Heart left ventricle (tissue), 16 donors: ENCODE data around the gene CYSTM1. TPM values are rescaled to one million over a fixed set of nuclear protein-coding genes. Genes with fewer than 3 reads are reported as not detected.

Experiments used
- ATAC-seq, 4 donors: fragments of 200-7000 bp; cut with Tn5 transposase; one replicate each; pipeline ENCODE4 v1.9.1; 2020 to 2022; ENCODE audit warnings: moderate library complexity in 4 of 4, mild to moderate bottlenecking in 3 of 4, moderate number of reproducible peaks in 1 of 4
- DNase-seq, 5 donors: peaks; one replicate each; pipeline ENCODE4 v3.0.0-alpha.2; 2020
- H3K27ac ChIP-seq, 12 donors: fragments of 200-600 bp; sonication (generic) in 4 of 12; one replicate each; pipeline versions ENCODE4 v1.5.0 to v1.8.0; 2016 to 2022; ENCODE audit warnings: mild to moderate bottlenecking in 2 of 12
- H3K27me3 ChIP-seq, 9 donors: fragments of 200-600 bp; sonication (generic) in 2 of 9; one replicate each; pipeline versions ENCODE4 v1.5.1 to v1.8.0; 2016 to 2022; ENCODE audit warnings: mild to moderate bottlenecking in 3 of 9
- H3K36me3 ChIP-seq, 9 donors: fragments of 200-600 bp; sonication (generic) in 2 of 9; one replicate each; pipeline versions ENCODE4 v1.5.0 to v1.8.0; 2018 to 2022; ENCODE audit warnings: mild to moderate bottlenecking in 2 of 9
- H3K4me1 ChIP-seq, 12 donors: fragments of 200-600 bp; sonication (generic) in 4 of 12; one replicate each; pipeline versions ENCODE4 v1.5.0 to v1.8.0; 2016 to 2022; ENCODE audit warnings: mild to moderate bottlenecking in 3 of 12
- H3K4me3 ChIP-seq, 12 donors: fragments of 200-600 bp; sonication (generic) in 4 of 12; one replicate each; pipeline versions ENCODE4 v1.5.0 to v1.8.0; 2017 to 2022; ENCODE audit warnings: mild to moderate bottlenecking in 9 of 12, moderate library complexity in 4 of 12
- H3K9me3 ChIP-seq, 12 donors: fragments of 200-600 bp; sonication (generic) in 4 of 12; one replicate each; pipeline versions ENCODE4 v1.5.0 to v1.8.0; 2016 to 2022; ENCODE audit warnings: mild to moderate bottlenecking in 1 of 12
- CTCF ChIP-seq, 12 donors: fragments of 200-600 bp; sonication (generic) in 4 of 12; IDR thresholded peaks; one replicate each; pipeline versions ENCODE4 v1.5.0 to v1.8.0; 2018 to 2022; ENCODE audit warnings: antibody characterized with exemption in 12 of 12, mild to moderate bottlenecking in 5 of 12
- POLR2A ChIP-seq, 2 donors: fragments of 450-650 bp; IDR thresholded peaks; one replicate each; pipeline ENCODE4 v1.6.1; 2017; ENCODE audit warnings: antibody characterized with exemption in 2 of 2, mild to moderate bottlenecking in 2 of 2, moderate library complexity in 2 of 2
- WGBS, 4 donors: extraction: QIAGEN DNeasy Blood & Tissue Kit in 2 of 4; methylation state at CpG; one replicate each; pipeline versions ENCODE4 v1.1.5 to v1.1.7; 2013 to 2018; 5-methylcytosine and 5-hydroxymethylcytosine counted together
- intact Hi-C, 10 donors: fragments of 100-400 bp; cut with DNase I; formaldehyde crosslinking; loops; one replicate each; pipeline versions ENCODE4 v1.11.1 to v1.14.2; 2022
- polyA plus RNA-seq, 2 donors: library from polyadenylated mRNA; stranded (reverse); fragments of 200-250 nt; gene quantifications; one replicate each; pipeline ENCODE4 v1.2.3, GENCODE V29; 2013
- total RNA-seq, 9 donors: library from RNA; depleted of rRNA in 2 of 9; stranded (reverse); fragments of >200 nt in 2 of 9; fragmentation: NEBNext Ultra II Directional in 3 of 9; extraction: Animal tissue kit (Norgen Biotek cat#: 25700) in 3 of 9; gene quantifications; one replicate each; pipeline versions ENCODE4 v1.1.0 to v1.2.4, GENCODE V29; 2016 to 2023
- donor health status: ischemic (EF 13 %, LVEDD 7.1; RV severe dilation, severe dysfunction).
- donor health status: healthy with polysubstance abuse.
- donor health status: DM: no; HTN: yes; CAD: no.
- donor health status: DM: no; HTN: no; CAD: no.
- donor health status: ischemic (EF 25% LVEDD 6.9; RV normal size, moderate dysfunction).
- donor health status: ischemic (EF 25% LVEDD 5.7; RV mildly dilated, moderate dysfunction).
- donor health status: healthy.
- donor health status: DM: yes; HTN: yes; CAD: no.
- donor health status: ischemic (EF 35%, LVEDD 5.7; RV mildly dilated, moderate dysfunction).
- donor health status: nonischemic (EF 11% LVEDD 7.7; RV severe dilation, severe dysfunction).
- donor health status: DM: yes; HTN: yes; CAD: no.
- donor health status: PGD.
- donor health status: ischemic (EF 29% LVEDD 5.4; RV normal size, mild dysfunction).
- donor health status: nonischemic (EF 23%, LVEDD 6.1; RV moderate dilation, normal function).

Gene CYSTM1
- total and polyA plus RNA-seq, 11 donors: 58.1 to 238 (median 94.5) TPM

DNA sequence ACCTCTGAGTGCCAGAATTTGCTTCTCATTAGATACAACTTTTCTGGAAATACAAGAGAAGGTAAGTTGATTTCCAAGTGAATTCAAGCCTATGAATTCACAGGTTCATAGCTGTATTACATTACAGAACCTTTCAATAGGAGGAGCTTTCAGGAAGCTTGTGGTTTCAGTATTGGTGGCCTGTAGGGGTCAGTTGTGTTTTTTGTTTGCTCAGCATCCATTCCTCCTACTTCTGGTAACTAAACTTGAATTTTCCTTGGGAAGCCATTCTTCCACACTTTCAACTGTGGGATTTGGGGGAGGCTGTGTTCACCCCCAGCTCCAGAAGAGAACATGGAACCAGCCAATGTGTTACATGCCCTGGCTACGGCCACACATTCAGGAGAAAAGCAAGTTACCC is 5.6 kb upstream of the CYSTM1 start:
- Histone ChIP-seq H3K27ac (no peak overlapping the region), H3K9me3 (no peaks in the 10 kb centered on the region), H3K27me3 (no peaks in the 10 kb centered on the region), H3K4me3 (no peak overlapping the region), H3K4me1 (peaks cover 0 to 18% (median 8%) of the 10 kb centered on the region in 12 donors), H3K36me3 (no peaks in the 10 kb centered on the region)
- peak in 7 of 12 donors; percentile 11 to 36 (median 22) for TF ChIP-seq CTCF (IDR thresholded peaks at IDR 0.05)
- no peak for TF ChIP-seq POLR2A (IDR thresholded peaks at IDR 0.05)
- DNase-seq: no peak
- WGBS, 4 donors: 92 to 100% (median 95%) methylated on average over 1 of the region's 1 CpG
- no peak for ATAC-seq
- intact Hi-C loops: loop anchor here in 2 of 10 donors (5.0 kb wide), 2 partner anchors 183 to 188 kb away; no protein-coding TSS in a partner anchor

- Histone ChIP-seq H3K4me3 (no peak overlapping the region), H3K4me1 (peaks cover 0 to 32% (median 17%) of the 10 kb centered on the region in 12 donors), H3K9me3 (no peaks in the 10 kb centered on the region), H3K27ac (no peak overlapping the region), H3K27me3 (no peaks in the 10 kb centered on the region), H3K36me3 (no peaks in the 10 kb centered on the region)
- no peak for ATAC-seq
- intact Hi-C loops: loop anchor here in 4 of 10 donors (5.0 kb wide), 3 partner anchors 70 to 180 kb away; partner anchors contain the start of gene HBEGF (in 2 of the 4)
- WGBS, 4 donors: 81 to 88% (median 87%) methylated on average over 2 of the region's 2 CpGs
- no peak for TF ChIP-seq POLR2A (IDR thresholded peaks at IDR 0.05)
- TF ChIP-seq CTCF (IDR thresholded peaks at IDR 0.05): no peak
- DNase-seq: no peak
Measured at GRCh38 chr5:140172483-140172882, 2.5 kb upstream of the CYSTM1 start.

DNA sequence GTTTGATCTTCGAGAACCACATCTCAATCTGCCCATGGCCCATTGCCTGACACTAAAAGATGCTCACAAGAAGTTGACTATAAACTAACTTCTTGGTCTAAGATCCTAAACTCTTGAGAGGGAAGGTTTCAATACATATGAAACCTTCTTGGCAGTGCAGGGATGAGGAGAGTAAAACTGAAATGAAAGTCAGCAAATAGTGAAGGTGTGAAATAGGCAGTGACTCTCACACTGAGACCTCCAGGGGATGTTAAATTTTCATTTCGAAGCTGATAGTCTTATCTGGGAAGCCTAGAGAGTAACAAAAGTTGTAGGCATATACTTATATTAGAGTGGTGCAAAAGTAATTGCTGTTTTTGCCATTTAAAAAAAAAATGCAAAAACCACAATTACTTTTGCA is 974 bp upstream of the CYSTM1 start:
- H3K9me3 ChIP-seq: no peaks in the 10 kb centered on the region
- WGBS, 4 donors: 83 to 92% (median 86%) methylated on average over 2 of the region's 2 CpGs
- TF ChIP-seq POLR2A (IDR thresholded peaks at IDR 0.05) (no peak), CTCF (IDR thresholded peaks at IDR 0.05) (no peak)
- peak overlapping the region in 1 of 12 donors; percentile 95 for H3K4me3 ChIP-seq
- peaks cover 0 to 42% (median 26%) of the 10 kb centered on the region in 12 donors for H3K4me1 ChIP-seq
- H3K27ac ChIP-seq: peak overlapping the region in 5 of 12 donors; percentile 95 to 100 (median 98)
- intact Hi-C loops: loop anchor here in 6 of 10 donors (1.0 to 5.0 kb wide), 7 partner anchors 67 to 183 kb away; partner anchors contain the start of gene HBEGF (in 3 of the 6)
- no peaks in the 10 kb centered on the region for H3K36me3 ChIP-seq
- H3K27me3 ChIP-seq: no peaks in the 10 kb centered on the region
- ATAC-seq (no peak), DNase-seq (no peak)

DNA sequence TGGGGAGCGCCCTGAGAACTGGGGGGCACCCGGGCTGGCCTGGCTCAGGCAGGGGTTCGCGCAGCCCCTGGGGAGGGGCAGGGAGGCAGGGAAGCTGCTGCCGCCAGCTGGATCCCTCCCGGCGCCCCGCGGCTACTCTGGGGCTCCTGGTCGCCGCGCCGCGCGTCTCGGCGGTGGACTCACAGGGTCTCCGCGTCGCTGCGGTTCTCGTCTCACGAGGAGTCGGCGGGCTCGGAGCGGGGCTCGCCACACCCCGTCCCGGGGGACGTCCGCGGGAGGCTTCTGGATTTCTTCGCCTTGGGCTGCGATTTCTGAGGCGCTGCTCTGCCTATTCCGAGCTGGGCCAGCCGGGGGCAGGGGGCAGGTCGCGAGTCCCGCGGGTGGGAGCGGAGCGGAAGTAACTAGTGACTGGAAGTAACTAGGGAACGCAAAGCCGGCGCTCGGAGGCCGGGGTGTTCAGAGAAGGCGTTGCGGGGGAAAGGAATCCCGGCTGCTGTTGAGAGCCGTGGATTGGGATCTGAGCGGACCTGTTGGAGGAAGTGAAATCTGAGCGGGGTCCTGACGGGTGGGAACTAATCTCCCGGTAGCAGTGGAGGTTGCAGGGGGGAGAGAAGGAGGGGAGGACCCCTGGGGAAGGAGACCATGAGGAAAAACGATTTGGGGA is 511 bp downstream of the CYSTM1 start:
- Histone ChIP-seq H3K36me3 (no peaks in the 10 kb centered on the region), H3K9me3 (no peaks in the 10 kb centered on the region), H3K4me1 (peaks cover 0 to 49% (median 34%) of the 10 kb centered on the region in 12 donors), H3K27me3 (no peaks in the 10 kb centered on the region), H3K4me3 (peak overlapping the region; percentile 78 to 100 (median 92)), H3K27ac (peak overlapping the region; percentile 86 to 100 (median 98))
- TF ChIP-seq CTCF (IDR thresholded peaks at IDR 0.05) (peak in 8 of 12 donors; percentile 12 to 46 (median 24)), POLR2A (IDR thresholded peaks at IDR 0.05) (no peak)
- intact Hi-C loops: loop anchor here in 8 of 10 donors (1.0 to 5.0 kb wide), 7 partner anchors 62 to 181 kb away; partner anchors contain the start of gene HBEGF (in 2 of the 8)
- peak; percentile 82 to 92 (median 86) for DNase-seq
- peak; percentile 37 to 68 (median 65) for ATAC-seq
- WGBS, 4 donors: 0 to 1% (median 0%) methylated on average over 28 to 58 of the region's 58 CpGs
